Left renal cortex interstitium (tissue), 4 donors: ENCODE data around the gene BCL7A. TPM values are rescaled to one million over a fixed set of nuclear protein-coding genes. Genes with fewer than 3 reads are reported as not detected.

Experiments used
- DNase-seq, 4 donors: peaks; one replicate each; pipeline ENCODE4 v3.0.0-alpha.2; 2013; ENCODE audit warnings: low read depth in 4 of 4, low spot score in 2 of 4, missing footprints in 1 of 4
- polyA plus RNA-seq, 4 donors: library from polyadenylated mRNA; unstranded; fragments of 120-200 nt; gene quantifications; one replicate each; pipeline ENCODE4 v1.2.1, GENCODE V29; 2013; ENCODE audit not compliant: insufficient read length in 4 of 4

Gene BCL7A
- polyA plus RNA-seq, 4 donors: 35.0 to 42.9 (median 38.4) TPM

GRCh38 chr12:121996945-121997612 lies 24.6 kb upstream of the BCL7A start:
- no peak for DNase-seq

- no peak for DNase-seq
Observed at GRCh38 chr12:122001466-122002209, 20.0 kb upstream of the BCL7A start.

DNA sequence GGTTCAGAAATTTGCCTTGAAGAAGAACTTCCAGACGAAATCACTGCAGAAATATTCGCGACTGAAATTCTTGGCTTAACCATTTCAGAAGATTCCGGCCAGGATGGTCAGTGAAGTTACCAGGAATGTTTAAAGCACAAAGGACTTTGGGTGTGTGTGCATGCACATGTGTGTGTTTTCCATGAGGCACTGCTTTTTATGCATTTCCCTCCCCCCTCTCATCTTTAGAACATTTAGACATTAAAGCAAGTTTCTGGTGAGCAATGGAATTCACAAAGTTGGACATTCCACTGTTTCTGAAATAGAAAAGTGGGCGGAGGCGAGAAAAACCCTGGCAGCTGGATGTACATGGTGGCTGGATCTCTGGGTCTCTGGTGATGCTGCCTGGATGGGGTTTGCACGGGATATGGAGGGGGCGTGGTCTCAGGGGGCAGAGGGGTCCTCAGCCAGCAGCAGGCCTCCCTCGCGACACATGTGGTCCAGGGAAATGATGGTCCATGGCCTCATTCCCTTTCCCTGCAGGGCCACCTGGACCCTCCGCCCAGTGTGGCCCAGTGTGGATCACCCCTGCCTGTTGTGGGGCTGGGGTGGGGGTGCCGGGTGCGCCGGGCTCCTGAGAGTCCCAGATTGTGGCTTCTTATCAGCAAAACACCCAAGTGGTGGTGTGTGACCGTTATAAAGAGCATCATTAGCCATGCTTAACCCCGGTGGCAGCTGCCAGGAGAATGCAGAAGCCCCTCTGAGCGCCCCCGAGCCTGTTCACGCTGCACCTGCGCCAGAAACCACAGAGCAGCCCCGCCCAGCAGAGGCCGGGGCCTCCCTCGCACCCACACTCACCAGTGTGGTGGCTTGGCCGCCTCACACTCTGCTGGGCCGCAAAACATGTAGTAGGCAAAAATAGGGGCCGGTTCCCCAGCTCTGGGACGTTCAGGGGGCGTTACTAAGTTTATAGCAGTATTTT lies 17.8 kb upstream of the BCL7A start:
- no peak for DNase-seq

DNA sequence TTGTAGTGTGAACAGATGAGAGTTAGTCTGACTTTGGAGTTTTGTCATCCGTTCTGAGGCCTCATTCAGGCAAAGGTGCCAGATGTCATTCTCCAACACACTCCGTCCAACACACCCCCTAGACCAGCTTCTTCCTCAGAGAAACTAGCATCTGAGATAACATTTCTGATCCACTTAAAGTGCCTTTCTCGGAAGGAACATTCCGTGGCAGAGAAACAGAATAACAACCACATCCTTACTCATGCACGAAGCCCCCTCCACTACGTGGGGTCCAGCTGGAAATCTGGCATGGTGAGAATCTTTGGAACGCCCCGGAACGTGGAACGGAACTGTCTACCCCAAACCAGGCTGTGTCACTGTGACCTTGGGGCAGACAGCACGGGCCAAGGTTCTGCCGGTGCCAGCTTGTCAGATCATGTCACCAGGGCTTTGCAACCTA lies 17.0 kb upstream of the BCL7A start:
- no peak for DNase-seq

DNA sequence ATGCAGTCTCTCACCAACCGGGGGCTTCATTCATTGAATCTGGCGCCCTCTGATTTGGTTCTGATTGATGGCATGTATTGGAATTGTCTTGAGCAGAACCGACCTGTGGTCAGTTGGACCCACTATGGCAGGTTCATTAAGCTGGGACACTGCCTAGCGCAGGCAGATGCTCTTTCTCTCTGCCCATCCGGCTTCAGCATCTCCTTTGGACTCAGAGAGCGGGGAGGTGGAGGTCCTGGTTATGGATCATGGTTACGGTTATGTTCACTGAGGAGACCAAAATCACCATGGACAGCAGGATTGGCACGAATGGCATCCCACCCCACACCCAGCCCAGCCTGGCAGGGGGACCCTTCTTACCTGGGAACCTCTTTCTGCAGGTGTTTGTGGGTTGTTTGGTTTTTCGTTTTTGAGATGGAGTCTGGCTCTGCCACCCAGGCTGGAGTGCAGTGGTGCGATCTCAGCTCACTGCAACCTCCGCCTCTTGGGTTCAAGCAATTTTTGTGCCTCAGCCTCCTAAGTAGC lies 16.4 kb upstream of the BCL7A start:
- no peak for DNase-seq

GRCh38 chr12:122006186-122006926 lies 15.3 kb upstream of the BCL7A start:
- no peak for DNase-seq

- no peak for DNase-seq
Observed at GRCh38 chr12:122009741-122010140, 11.9 kb upstream of the BCL7A start.

- no peak for DNase-seq
Observed at GRCh38 chr12:122012184-122012583, 9.5 kb upstream of the BCL7A start.

DNA sequence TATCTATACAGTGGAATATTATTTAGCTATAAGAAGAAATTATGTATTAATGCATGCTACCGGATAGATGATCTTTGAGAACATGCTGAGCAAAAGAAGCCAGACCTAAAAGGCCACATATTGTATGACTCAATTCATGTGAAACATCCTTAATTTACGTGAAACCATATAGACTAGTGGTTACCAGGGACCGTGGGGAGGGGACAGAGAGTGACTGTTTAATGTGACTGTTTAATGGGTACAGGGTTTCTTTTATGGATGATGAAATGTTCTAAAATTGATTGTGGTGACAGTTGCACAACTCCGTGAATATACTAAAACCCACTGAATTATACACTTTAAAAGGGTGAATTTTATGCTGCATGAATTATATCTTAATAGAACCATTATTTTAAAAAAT lies 8.5 kb upstream of the BCL7A start:
- no peak for DNase-seq

- DNase-seq: no peak
Observed at GRCh38 chr12:122013791-122014590, 7.7 kb upstream of the BCL7A start.

DNA sequence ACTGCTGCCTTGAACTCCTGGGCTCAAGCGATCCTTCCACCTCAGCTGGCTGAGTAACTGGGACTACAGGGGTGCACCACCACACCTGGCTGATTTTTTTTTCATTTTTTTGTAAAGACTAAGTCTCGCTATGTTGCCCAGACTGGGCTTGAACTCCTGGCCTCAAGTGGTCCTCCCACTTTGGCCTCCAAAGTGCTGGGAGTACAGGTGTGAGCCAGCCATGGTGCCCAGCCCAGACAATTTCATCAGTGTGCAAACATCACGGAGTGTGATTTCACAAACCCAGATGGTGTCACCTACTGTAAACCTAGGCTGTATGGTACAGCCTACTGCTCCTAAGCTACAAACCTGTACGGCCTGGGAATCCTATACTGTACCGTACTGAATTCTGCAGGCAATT lies 6.9 kb upstream of the BCL7A start:
- no peak for DNase-seq

- DNase-seq: no peak
Observed at GRCh38 chr12:122018457-122018856, 3.2 kb upstream of the BCL7A start.

GRCh38 chr12:122018937-122019336 lies 2.7 kb upstream of the BCL7A start:
- no peak for DNase-seq

GRCh38 chr12:122020795-122021192 lies 890 bp upstream of the BCL7A start:
- DNase-seq: no peak

DNA sequence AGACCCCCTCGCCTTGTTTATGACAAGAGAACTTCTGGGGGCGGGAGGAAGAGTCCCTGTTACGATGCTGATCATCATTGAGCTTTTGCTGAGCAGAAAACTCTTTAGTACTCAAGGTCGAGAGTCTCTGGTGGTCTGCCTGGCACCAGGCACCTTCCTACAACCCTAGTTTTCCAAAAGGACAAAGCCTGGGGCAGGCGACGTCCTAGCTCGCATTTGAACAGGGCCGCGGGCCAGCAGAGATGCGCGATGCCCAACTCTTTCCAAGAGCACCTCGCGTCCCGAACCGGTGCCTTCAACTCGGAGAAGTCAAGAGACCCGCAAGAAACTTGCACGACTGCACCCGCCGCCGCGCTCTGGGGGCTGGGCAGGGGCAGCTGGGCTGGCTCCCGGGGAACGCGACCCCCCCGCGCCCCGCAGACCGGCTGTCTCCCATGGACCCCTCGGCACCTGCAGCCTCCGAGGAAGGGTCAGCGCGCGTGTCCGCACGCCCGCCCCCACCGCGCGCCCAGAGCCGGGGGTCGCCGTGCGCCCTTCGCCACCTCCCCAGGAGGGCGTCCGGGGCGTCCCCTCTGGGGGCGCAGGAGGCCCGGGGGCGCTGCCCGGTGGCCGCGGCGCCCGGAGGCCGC lies 377 bp upstream of the BCL7A start:
- no peak for DNase-seq

- DNase-seq: no peak
Observed at GRCh38 chr12:122022393-122023338, 982 bp downstream of the BCL7A start.

GRCh38 chr12:122023339-122024131 lies 1.9 kb downstream of the BCL7A start:
- peak in 1 of 4 donors; percentile 49 for DNase-seq
